K562 (cell line): ENCODE results near the gene SECISBP2.

ENCODE experiments used
- ATF4 ChIP-seq: fragments of 450-650 bp; formaldehyde crosslinking; IDR thresholded peaks from 2 replicates; pipeline ENCODE4 v1.4.0; 2022; ENCODE audit warnings: mild to moderate bottlenecking, moderate library complexity
- EZH2 ChIP-seq: IDR thresholded peaks from 2 replicates; pipeline ENCODE4 v1.6.1; 2012; ENCODE audit warnings: low read depth, mild to moderate bottlenecking, inconsistent platforms, low read length, borderline replicate concordance
- GABPA ChIP-seq: fragments of 200-800 bp; sonication (Bioruptor generic); conservative IDR thresholded peaks from 2 replicates; pipeline ENCODE4 v1.6.1; 2016; ENCODE audit warnings: low read depth, missing genetic modification characterization, missing compliant biosample characterization
- HCFC1 ChIP-seq: IDR thresholded peaks from 2 replicates; pipeline ENCODE4 v1.6.1; 2012; ENCODE audit warnings: low read depth, low read length, improper control_type of control experiment
- HDAC1 ChIP-seq, 2 experiments: fragments of 450-650 bp; IDR thresholded peaks; 2 replicates each; pipeline ENCODE4 v1.6.1; 2016 to 2017; ENCODE audit warnings: inconsistent platforms in 1 of 2, mild to moderate bottlenecking in 1 of 2, moderate library complexity in 1 of 2
- KLF6 ChIP-seq: fragments of 250-450 bp; sonication (Bioruptor Pico); IDR thresholded peaks from 2 replicates; pipeline ENCODE4 v1.4.0; 2020; ENCODE audit warnings: mild to moderate bottlenecking, moderate library complexity, borderline replicate concordance
- NFIC ChIP-seq: fragments of 450-650 bp; IDR thresholded peaks from 2 replicates; pipeline ENCODE4 v1.6.1; 2017; ENCODE audit warnings: mild to moderate bottlenecking, inconsistent platforms
- RAD51 ChIP-seq: fragments of 450-650 bp; IDR thresholded peaks from 2 replicates; pipeline ENCODE4 v1.7.1; 2016; ENCODE audit warnings: low read depth, mild to moderate bottlenecking, borderline replicate concordance
- RNF2 ChIP-seq: sonication (generic); IDR thresholded peaks from 2 replicates; pipeline ENCODE4 v1.6.1; 2016
- SP2 ChIP-seq: IDR thresholded peaks from 2 replicates; pipeline ENCODE4 v1.6.1; 2011; ENCODE audit warnings: mild to moderate bottlenecking, low read depth, low read length, moderate library complexity; ENCODE audit not compliant: poor library complexity, severe bottlenecking; ENCODE audit errors: extremely low read depth
- ZHX1 ChIP-seq: fragments of 150-350 bp; conservative IDR thresholded peaks from 2 replicates; pipeline ENCODE4 v1.6.1; 2014; ENCODE audit warnings: low read length
- ZNF316 ChIP-seq: fragments of 450-650 bp; IDR thresholded peaks from 2 replicates; pipeline ENCODE4 v1.6.1; 2016
- TF ChIP-seq, protein P1 (sequence below), 3 experiments: IDR thresholded peaks in 2 of 3; conservative IDR thresholded peaks in 1 of 3; 2 replicates each; pipeline ENCODE4 v1.5.1; 2011 to 2012; ENCODE audit warnings: low read length in 3 of 3, mild to moderate bottlenecking in 3 of 3, control low read depth in 2 of 3, improper control_type of control experiment in 1 of 3, inconsistent platforms in 1 of 3, low read depth in 1 of 3, mixed read lengths in 1 of 3, moderate library complexity in 1 of 3; ENCODE audit not compliant: insufficient read depth in 2 of 3
- TF ChIP-seq, protein P2 (sequence below), 2 experiments: fragments of 200-800 bp in 1 of 2; sonication (Bioruptor generic) in 1 of 2; sonication (generic) in 1 of 2; formaldehyde crosslinking in 1 of 2; IDR thresholded peaks in 1 of 2; conservative IDR thresholded peaks in 1 of 2; 2 replicates each; pipeline versions ENCODE4 v1.5.0 to v1.6.1; 2016 to 2020; ENCODE audit warnings: missing compliant biosample characterization in 1 of 2, missing genetic modification characterization in 1 of 2, missing genetic modification reagents in 1 of 2

DNA sequence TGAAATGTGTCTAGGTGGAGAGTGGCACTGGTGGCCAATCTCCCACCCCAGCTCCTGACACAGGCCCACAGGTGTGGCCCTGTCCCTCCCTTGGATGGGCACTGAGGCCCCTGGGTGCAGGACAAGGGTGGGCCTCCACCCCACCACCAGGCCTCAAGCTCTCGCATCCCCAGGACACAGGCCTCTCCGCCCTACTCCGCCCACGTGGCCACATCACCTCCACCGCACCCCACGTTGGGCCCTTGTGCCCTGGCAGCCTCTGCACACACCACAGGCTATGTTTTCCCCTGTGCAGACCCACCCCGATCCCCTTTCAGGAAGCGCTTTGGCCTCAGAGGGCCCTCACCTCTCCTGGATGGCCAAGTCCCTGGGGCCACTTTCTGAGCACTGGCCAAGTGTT is 54.7 kb downstream of the SECISBP2 start:
- TF ChIP-seq, protein P1, sequence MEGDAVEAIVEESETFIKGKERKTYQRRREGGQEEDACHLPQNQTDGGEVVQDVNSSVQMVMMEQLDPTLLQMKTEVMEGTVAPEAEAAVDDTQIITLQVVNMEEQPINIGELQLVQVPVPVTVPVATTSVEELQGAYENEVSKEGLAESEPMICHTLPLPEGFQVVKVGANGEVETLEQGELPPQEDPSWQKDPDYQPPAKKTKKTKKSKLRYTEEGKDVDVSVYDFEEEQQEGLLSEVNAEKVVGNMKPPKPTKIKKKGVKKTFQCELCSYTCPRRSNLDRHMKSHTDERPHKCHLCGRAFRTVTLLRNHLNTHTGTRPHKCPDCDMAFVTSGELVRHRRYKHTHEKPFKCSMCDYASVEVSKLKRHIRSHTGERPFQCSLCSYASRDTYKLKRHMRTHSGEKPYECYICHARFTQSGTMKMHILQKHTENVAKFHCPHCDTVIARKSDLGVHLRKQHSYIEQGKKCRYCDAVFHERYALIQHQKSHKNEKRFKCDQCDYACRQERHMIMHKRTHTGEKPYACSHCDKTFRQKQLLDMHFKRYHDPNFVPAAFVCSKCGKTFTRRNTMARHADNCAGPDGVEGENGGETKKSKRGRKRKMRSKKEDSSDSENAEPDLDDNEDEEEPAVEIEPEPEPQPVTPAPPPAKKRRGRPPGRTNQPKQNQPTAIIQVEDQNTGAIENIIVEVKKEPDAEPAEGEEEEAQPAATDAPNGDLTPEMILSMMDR (IDR thresholded peaks at IDR 0.05 in 2 of 3, conservative IDR thresholded peaks at IDR 0.05 in 1 of 3; ENCODE audit: insufficient read depth in 2 of 3, low read depth in 1 of 3, low read length in 3 of 3) = no peak
- TF ChIP-seq KLF6 (CRISPR knock-in tag) = no peak
- TF ChIP-seq NFIC = no peak
- no peak for TF ChIP-seq HDAC1 (IDR thresholded peaks at IDR 0.05)
- TF ChIP-seq EZH2 = no peak
- no peak for TF ChIP-seq RAD51
- no peak for TF ChIP-seq RNF2
- TF ChIP-seq SP2 = no peak
- TF ChIP-seq, protein P2, sequence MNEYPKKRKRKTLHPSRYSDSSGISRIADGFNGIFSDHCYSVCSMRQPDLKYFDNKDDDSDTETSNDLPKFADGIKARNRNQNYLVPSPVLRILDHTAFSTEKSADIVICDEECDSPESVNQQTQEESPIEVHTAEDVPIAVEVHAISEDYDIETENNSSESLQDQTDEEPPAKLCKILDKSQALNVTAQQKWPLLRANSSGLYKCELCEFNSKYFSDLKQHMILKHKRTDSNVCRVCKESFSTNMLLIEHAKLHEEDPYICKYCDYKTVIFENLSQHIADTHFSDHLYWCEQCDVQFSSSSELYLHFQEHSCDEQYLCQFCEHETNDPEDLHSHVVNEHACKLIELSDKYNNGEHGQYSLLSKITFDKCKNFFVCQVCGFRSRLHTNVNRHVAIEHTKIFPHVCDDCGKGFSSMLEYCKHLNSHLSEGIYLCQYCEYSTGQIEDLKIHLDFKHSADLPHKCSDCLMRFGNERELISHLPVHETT (CRISPR knock-in tag; conservative IDR thresholded peaks at IDR 0.05 in 1 of 2, IDR thresholded peaks at IDR 0.05 in 1 of 2) = no peak
- no peak for TF ChIP-seq ZNF316
- no peak for TF ChIP-seq GABPA (tag)
- TF ChIP-seq HCFC1 = no peak
- TF ChIP-seq ZHX1 = no peak
- TF ChIP-seq ATF4 (CRISPR knock-in tag) = no peak
